A549 (cell line): Measurements from ENCODE around the gene HNRNPUL1.

Source experiments
- BCL3 ChIP-seq: fragments of >200 bp; sonication (Bioruptor Twin); formaldehyde crosslinking; IDR thresholded peaks from 3 replicates; pipeline ENCODE4 v1.6.1; 2016
- EP300 ChIP-seq, 2 experiments: fragments of >200 bp; sonication (Bioruptor Twin); formaldehyde crosslinking; IDR thresholded peaks; 2 replicates in 1 of 2; 3 replicates in 1 of 2; pipeline ENCODE4 v1.6.1; 2016 to 2017
- GATA3 ChIP-seq: IDR thresholded peaks from 2 replicates; pipeline ENCODE4 v1.6.1; 2012; ENCODE audit warnings: borderline replicate concordance
- KDM1A ChIP-seq: fragments of 200-600 bp; sonication (generic); IDR thresholded peaks from 2 replicates; pipeline ENCODE4 v1.6.1; 2016; ENCODE audit warnings: low read depth, mild to moderate bottlenecking
- MAX ChIP-seq: IDR thresholded peaks from 2 replicates; pipeline ENCODE4 v1.6.1; 2012
- POLR2A ChIP-seq: IDR thresholded peaks from 2 replicates; pipeline ENCODE4 v1.6.1; 2012; ENCODE audit warnings: mild to moderate bottlenecking, low read length
- RARB ChIP-seq: fragments of 250-450 bp; sonication (Bioruptor Pico); IDR thresholded peaks from 2 replicates; pipeline ENCODE4 v1.8.0; 2021; ENCODE audit warnings: mild to moderate bottlenecking, moderate library complexity
- TF ChIP-seq, protein P1 (sequence below): fragments of >200 bp; sonication (Bioruptor Twin); formaldehyde crosslinking; IDR thresholded peaks from 3 replicates; pipeline ENCODE4 v1.5.1; 2016

DNA sequence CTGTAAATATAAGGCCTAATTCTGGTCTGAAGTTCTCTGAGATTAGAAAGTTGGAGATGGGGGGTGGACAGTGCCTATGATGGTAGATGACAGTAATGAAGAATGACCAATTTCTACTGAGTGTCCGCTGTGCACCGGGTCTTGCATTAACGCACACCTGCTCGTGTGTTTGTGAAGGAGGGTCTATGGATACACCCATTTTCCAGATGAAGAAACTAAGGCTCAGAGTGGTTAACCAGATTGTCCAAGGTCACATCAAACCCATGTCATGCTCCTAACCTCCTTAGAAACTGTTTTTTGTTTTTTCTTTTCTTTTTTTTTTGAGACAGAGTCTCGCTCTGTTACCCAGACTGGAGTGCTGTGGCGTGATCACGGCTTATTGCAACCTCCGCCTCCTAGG, 31.5 kb upstream of the HNRNPUL1 start:
- TF ChIP-seq, protein P1, sequence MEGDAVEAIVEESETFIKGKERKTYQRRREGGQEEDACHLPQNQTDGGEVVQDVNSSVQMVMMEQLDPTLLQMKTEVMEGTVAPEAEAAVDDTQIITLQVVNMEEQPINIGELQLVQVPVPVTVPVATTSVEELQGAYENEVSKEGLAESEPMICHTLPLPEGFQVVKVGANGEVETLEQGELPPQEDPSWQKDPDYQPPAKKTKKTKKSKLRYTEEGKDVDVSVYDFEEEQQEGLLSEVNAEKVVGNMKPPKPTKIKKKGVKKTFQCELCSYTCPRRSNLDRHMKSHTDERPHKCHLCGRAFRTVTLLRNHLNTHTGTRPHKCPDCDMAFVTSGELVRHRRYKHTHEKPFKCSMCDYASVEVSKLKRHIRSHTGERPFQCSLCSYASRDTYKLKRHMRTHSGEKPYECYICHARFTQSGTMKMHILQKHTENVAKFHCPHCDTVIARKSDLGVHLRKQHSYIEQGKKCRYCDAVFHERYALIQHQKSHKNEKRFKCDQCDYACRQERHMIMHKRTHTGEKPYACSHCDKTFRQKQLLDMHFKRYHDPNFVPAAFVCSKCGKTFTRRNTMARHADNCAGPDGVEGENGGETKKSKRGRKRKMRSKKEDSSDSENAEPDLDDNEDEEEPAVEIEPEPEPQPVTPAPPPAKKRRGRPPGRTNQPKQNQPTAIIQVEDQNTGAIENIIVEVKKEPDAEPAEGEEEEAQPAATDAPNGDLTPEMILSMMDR, result no peak
- no peak for TF ChIP-seq KDM1A
- no peak for TF ChIP-seq GATA3
- no peak for TF ChIP-seq RARB (CRISPR knock-in tag)
- no peak for TF ChIP-seq POLR2A
- no peak for TF ChIP-seq EP300 (IDR thresholded peaks at IDR 0.05)
- no peak for TF ChIP-seq BCL3
- TF ChIP-seq MAX, result no peak
